Natural killer cell (primary cell): Measurements from ENCODE around the gene ODF2L. TPM values are rescaled to one million over a fixed set of nuclear protein-coding genes. Genes with fewer than 3 reads are reported as not detected.
A peak's percentile ranks its signal among the peaks of the same experiment; 100 is the strongest.

ENCODE experiments used
- ATAC-seq, 3 donors: fragments of 150-1000 bp in 2 of 3; fragments of 200-7000 bp in 1 of 3; cut with Tn5 transposase; 1 replicate in 1 of 3; 2 replicates in 2 of 3; pipeline ENCODE4 v1.10.0; 2021; ENCODE audit warnings: mild to moderate bottlenecking in 2 of 3, moderate library complexity in 2 of 3
- DNase-seq, 2 donors: peaks; one replicate each; pipeline versions ENCODE4 v3.0.0 to v3.0.0-alpha.2; 2013 to 2021; ENCODE audit warnings: mixed read lengths in 1 of 2
- H3K27ac ChIP-seq: one replicate; pipeline ENCODE4 v1.5.1; 2013; ENCODE audit warnings: mild to moderate bottlenecking, low read length
- H3K27me3 ChIP-seq: one replicate; pipeline ENCODE4 v1.6.1; 2013; ENCODE audit warnings: low read length; ENCODE audit not compliant: control insufficient read depth, insufficient read depth
- H3K36me3 ChIP-seq: one replicate; pipeline ENCODE4 v1.6.1; 2013; ENCODE audit warnings: low read length; ENCODE audit not compliant: control insufficient read depth, insufficient read depth
- H3K4me1 ChIP-seq: one replicate; pipeline ENCODE4 v1.6.1; 2013; ENCODE audit warnings: low read length; ENCODE audit not compliant: control insufficient read depth, insufficient read depth
- H3K4me3 ChIP-seq: one replicate; pipeline ENCODE4 v1.5.1; 2013; ENCODE audit warnings: low read length
- H3K9me3 ChIP-seq: one replicate; pipeline ENCODE4 v1.6.1; 2013; ENCODE audit warnings: low read length; ENCODE audit not compliant: control insufficient read depth, insufficient read depth
- H3K27ac Mint-ChIP-seq, 2 donors: one replicate each; pipeline ENCODE4 v1.8.0; 2022; ENCODE audit warnings: mild to moderate bottlenecking in 2 of 2, mixed read lengths in 2 of 2, moderate library complexity in 1 of 2
- H3K27me3 Mint-ChIP-seq, 2 donors: one replicate each; pipeline ENCODE4 v1.8.0; 2022; ENCODE audit warnings: low read depth in 2 of 2, mixed read lengths in 2 of 2
- H3K36me3 Mint-ChIP-seq: one replicate; pipeline ENCODE4 v1.8.0; 2022; ENCODE audit warnings: mixed read lengths
- H3K4me1 Mint-ChIP-seq, 2 donors: one replicate each; pipeline ENCODE4 v1.8.0; 2022; ENCODE audit warnings: mixed read lengths in 2 of 2
- H3K4me3 Mint-ChIP-seq: one replicate; pipeline ENCODE4 v1.8.0; 2022; ENCODE audit warnings: mild to moderate bottlenecking, moderate library complexity, mixed read lengths
- H3K9me3 Mint-ChIP-seq, 2 donors: one replicate each; pipeline ENCODE4 v1.8.0; 2022; ENCODE audit warnings: mixed read lengths in 2 of 2
- CTCF ChIP-seq: fragments of 200-600 bp; IDR thresholded peaks from one replicate; pipeline ENCODE4 v1.8.0; 2022; ENCODE audit warnings: antibody characterized with exemption
- whole genome bisulfite sequencing: methylation state at CpG from one replicate; pipeline ENCODE4 v1.1.7; 2013; ENCODE audit warnings: missing lambda C conversion rate; ENCODE audit not compliant: insufficient coverage; 5-methylcytosine and 5-hydroxymethylcytosine counted together
- intact Hi-C: fragments of 100-400 bp; cut with micrococcal nuclease; formaldehyde crosslinking; loops from one replicate; pipeline ENCODE4 v1.14.2; 2022
- total RNA-seq, 4 donors: library from RNA; stranded (reverse); fragments of 120-200 nt in 1 of 4; gene quantifications; one replicate each; pipeline versions ENCODE4 v1.2.3 to v1.2.4, GENCODE V29; 2013 to 2022

ODF2L gene
- total RNA-seq, 3 donors from 2014 or later (not counting 1 experiment from before 2014, with no cell fraction given), result 79.7 to 102 (median 82.0) TPM

- intact Hi-C loops, result no loop called here
Observed at GRCh38 chr1:86430376-86430775, 34.3 kb upstream of the ODF2L start.

GRCh38 chr1:86429835-86430234 lies 33.7 kb upstream of the ODF2L start:
- H3K27me3 Mint-ChIP-seq, result peaks cover 4 to 12% of the 10 kb centered on the region in 2 donors
- H3K4me3 ChIP-seq, result no peak overlapping the region
- no peaks in the 10 kb centered on the region for H3K36me3 ChIP-seq
- no peaks in the 10 kb centered on the region for H3K4me1 ChIP-seq
- no peaks in the 10 kb centered on the region for H3K9me3 Mint-ChIP-seq
- no peak for TF ChIP-seq CTCF
- no peaks in the 10 kb centered on the region for H3K27me3 ChIP-seq
- no peaks in the 10 kb centered on the region for H3K4me1 Mint-ChIP-seq
- H3K27ac ChIP-seq, result no peak overlapping the region
- ATAC-seq, result peak in 2 of 3 donors; percentile 41 to 77
- H3K27ac Mint-ChIP-seq, result no peak overlapping the region
- H3K9me3 ChIP-seq, result no peaks in the 10 kb centered on the region
- intact Hi-C loops, result no loop called here
- 2% methylated on average over 3 of the region's 3 CpGs for WGBS
- no peak overlapping the region for H3K4me3 Mint-ChIP-seq
- no peak for DNase-seq
- no peaks in the 10 kb centered on the region for H3K36me3 Mint-ChIP-seq

More at GRCh38 chr1:86430376-86430775, 34.3 kb upstream of the ODF2L start:
- Mint-ChIP-seq H3K27ac (no peak overlapping the region), H3K27me3 (peaks cover 4 to 7% of the 10 kb centered on the region in 2 donors), H3K9me3 (no peaks in the 10 kb centered on the region), H3K36me3 (no peaks in the 10 kb centered on the region), H3K4me1 (no peaks in the 10 kb centered on the region), H3K4me3 (no peak overlapping the region)
- Histone ChIP-seq H3K9me3 (no peaks in the 10 kb centered on the region), H3K27ac (no peak overlapping the region), H3K36me3 (no peaks in the 10 kb centered on the region), H3K4me3 (no peak overlapping the region), H3K27me3 (no peaks in the 10 kb centered on the region), H3K4me1 (no peaks in the 10 kb centered on the region)
- ATAC-seq (no peak), DNase-seq (no peak)
- TF ChIP-seq CTCF, result no peak

GRCh38 chr1:86429122-86429725 lies 33.1 kb upstream of the ODF2L start:
- Histone ChIP-seq H3K9me3 (no peaks in the 10 kb centered on the region), H3K4me1 (no peaks in the 10 kb centered on the region), H3K4me3 (no peak overlapping the region), H3K27ac (no peak overlapping the region), H3K27me3 (no peaks in the 10 kb centered on the region), H3K36me3 (no peaks in the 10 kb centered on the region)
- 29% methylated on average over 6 of the region's 7 CpGs for WGBS
- Mint-ChIP-seq H3K9me3 (no peaks in the 10 kb centered on the region), H3K4me1 (no peaks in the 10 kb centered on the region), H3K27me3 (peaks cover 4 to 15% of the 10 kb centered on the region in 2 donors), H3K27ac (no peak overlapping the region), H3K4me3 (no peak overlapping the region), H3K36me3 (no peaks in the 10 kb centered on the region)
- peak in 1 of 3 donors; percentile 39 for ATAC-seq
- intact Hi-C loops, result no loop called here
- DNase-seq, result no peak
- no peak for TF ChIP-seq CTCF

GRCh38 chr1:86423873-86424272 lies 27.8 kb upstream of the ODF2L start, which contains the start of gene CLCA2:
Gene CLCA2, plus strand, starts transcription at chr1:86424171. Its CDS starts 77 bp downstream, at chr1:86424248.
- Mint-ChIP-seq H3K4me1 (peaks cover 6% of the 10 kb centered on the region in 2 donors), H3K27me3 (peaks cover 12 to 47% of the 10 kb centered on the region in 2 donors), H3K36me3 (no peaks in the 10 kb centered on the region), H3K9me3 (no peaks in the 10 kb centered on the region), H3K27ac (no peak within 1 kb of the TSS), H3K4me3 (no peak within 1 kb of the TSS)
- Histone ChIP-seq H3K27me3 (peaks cover 2% of the 10 kb centered on the region), H3K9me3 (no peaks in the 10 kb centered on the region), H3K36me3 (no peaks in the 10 kb centered on the region), H3K4me3 (no peak within 1 kb of the TSS), H3K4me1 (no peaks in the 10 kb centered on the region), H3K27ac (no peak within 1 kb of the TSS)
- no peak for TF ChIP-seq CTCF
- intact Hi-C loops, result no loop called here
- no peak for ATAC-seq
- no peak for DNase-seq
